GM21825 (cell line): ENCODE measurements around the gene DMTF1.
A peak's percentile ranks its signal among the peaks of the same experiment; 100 is the strongest.

Experiments
- ATAC-seq: cut with Tn5 transposase; IDR thresholded peaks from one replicate; pipeline ENCODE4 v1.9.1; 2021; ENCODE audit warnings: mild to moderate bottlenecking, moderate library complexity; ENCODE audit not compliant: unreplicated experiment

Gene DMTF1

DNA sequence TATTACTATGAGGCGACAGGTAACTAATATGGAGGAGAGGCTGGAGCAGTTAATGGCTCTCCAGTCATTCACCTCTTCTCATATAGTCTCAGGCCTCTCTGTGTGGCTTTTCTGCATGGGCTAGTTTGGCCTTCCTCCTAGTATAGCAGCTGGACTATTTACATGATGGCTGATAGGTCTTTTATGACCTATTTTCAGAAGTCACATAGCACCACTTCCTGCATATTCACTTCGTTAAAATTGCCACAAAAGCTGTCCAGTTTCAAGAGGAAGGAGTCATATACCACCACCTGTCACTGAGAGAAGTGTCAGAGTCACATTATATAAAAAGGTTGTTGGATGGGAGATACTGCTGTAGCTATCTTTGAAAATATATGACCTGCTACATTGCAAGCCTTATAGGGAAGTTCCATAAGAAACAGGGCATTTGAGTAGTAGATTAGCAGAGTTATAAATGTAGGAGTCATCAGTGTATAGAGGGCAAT lies 8.0 kb upstream of the DMTF1 start:
- peak; percentile 95 for ATAC-seq

- ATAC-seq, result no peak
These were observed 5.4 kb upstream of the DMTF1 start for GRCh38 chr7:87146740-87147386.

GRCh38 chr7:87147500-87147899 lies 4.8 kb upstream of the DMTF1 start:
- ATAC-seq, result no peak

- no peak for ATAC-seq
These were observed 3.8 kb upstream of the DMTF1 start for GRCh38 chr7:87148332-87148955.

- ATAC-seq, result no peak
These were observed 1.1 kb upstream of the DMTF1 start for GRCh38 chr7:87151002-87151728.

GRCh38 chr7:87151729-87152111 lies 533 bp upstream of the DMTF1 start:
- peak; percentile 28 for ATAC-seq

DNA sequence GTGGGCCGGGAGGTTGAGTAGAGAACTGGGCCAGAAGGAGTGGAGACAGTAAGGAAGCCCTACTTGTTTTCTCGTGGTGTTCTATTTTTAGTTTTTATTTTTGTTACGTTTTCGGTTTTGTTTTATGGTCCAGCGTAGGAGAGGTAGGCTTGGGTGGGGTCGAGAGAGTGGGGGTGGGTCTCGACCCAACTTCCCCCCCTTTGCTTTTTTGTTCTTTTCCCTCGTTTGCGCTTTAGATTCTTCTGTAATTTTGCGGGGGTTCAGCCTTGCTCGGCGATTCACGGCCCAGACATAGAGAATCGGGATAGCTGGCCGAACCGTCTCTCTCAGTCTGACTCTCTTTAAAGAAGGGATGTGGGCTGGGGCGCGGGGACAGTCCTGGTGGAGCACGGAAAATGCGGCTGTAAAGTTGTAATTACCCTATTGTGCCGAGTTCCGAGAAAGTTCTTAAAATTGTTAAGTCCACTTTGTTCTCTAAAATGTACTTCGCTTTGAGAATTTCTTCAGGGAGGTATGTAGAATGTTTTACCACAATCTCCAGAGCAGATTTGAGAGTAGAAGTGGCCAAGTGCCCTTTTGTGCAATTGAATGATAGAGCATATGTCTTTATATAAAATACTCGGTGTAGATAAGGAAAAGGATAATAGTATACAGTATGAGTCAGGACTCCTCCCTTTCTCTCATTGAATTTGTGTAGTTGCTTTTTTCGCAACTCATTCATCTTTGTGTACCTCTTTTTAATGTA lies 816 bp downstream of the DMTF1 start:
- peak; percentile 12 for ATAC-seq

GRCh38 chr7:87154166-87154565 lies 1.9 kb downstream of the DMTF1 start:
- ATAC-seq, result no peak

DNA sequence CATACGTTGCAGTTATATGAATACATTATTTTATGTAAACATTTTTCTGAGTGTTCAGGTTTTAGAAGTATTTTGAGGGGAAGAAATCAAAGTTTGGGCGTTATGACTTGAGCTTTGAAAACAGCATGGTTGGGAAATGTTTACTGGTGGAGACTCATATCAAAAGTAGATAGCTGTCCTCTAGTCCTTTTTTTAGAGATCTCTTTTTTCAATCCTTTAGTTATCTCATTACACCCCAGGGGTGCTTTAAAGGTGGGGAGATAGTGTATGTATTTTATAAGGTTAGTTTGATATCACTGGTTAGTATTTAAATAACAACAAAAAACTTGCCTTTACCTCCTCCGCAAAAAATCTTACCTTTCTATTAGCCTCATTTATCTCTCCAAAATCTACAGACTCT lies 2.3 kb downstream of the DMTF1 start:
- no peak for ATAC-seq

GRCh38 chr7:87155788-87156187 lies 3.5 kb downstream of the DMTF1 start:
- ATAC-seq, result no peak

GRCh38 chr7:87156709-87157108 lies 4.5 kb downstream of the DMTF1 start:
- no peak for ATAC-seq

GRCh38 chr7:87159538-87159937 lies 7.3 kb downstream of the DMTF1 start:
- ATAC-seq, result no peak

DNA sequence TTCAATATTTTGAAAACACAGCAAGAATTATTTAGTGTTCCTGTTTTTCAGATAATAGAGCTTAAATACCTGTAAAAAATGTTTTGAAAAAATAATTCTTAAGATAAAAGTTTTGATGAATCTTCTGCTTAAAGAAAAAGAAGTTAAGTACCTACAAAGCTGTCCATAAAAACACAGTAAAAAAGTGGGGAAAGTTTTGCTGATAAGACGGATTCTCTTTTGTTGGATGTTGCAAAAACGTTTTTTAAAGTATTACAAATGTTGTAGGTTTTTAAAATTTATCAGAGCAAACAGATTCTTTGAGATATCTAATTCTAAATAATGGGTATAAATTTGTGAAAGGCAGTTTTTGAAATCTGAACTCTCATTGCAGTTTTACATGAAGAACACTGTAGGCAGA lies 12.2 kb downstream of the DMTF1 start:
- ATAC-seq, result no peak

DNA sequence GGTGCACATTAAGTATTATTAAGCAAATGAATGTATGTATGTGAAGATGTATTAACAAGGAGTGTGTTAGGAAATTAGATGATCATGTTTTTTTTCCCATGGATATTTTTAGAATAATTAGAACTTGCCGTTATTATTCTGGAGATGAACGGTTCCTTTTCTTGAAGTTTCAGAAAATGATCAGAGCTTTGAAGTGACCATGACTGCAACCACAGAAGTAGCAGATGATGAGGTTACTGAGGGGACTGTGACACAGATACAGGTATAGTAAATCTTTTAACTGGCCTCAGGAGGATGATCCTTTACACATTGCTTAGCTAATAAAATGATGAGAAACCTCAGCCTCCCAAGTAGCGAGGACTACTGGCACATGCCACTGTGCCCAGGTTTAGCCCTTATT lies 18.6 kb downstream of the DMTF1 start:
- no peak for ATAC-seq

- ATAC-seq, result no peak
These were observed 19.2 kb downstream of the DMTF1 start for GRCh38 chr7:87171282-87171934.

DNA sequence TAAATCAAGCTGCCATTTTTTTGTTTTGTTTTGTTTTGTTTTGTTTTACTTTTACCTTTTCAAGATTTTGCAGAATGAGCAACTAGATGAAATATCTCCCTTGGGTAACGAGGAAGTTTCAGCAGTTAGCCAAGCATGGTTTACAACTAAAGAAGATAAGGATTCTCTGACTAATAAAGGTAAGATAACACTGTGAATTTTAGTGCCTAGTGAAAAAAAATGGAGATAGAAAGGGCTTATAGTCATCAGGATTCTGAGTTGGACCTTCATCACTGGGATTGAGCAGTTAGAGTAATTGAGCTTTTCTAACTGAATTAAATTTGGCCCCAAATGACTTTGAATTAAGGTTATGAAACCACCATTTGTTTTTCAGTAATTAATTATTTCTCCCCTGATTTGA lies 21.2 kb downstream of the DMTF1 start:
- no peak for ATAC-seq

DNA sequence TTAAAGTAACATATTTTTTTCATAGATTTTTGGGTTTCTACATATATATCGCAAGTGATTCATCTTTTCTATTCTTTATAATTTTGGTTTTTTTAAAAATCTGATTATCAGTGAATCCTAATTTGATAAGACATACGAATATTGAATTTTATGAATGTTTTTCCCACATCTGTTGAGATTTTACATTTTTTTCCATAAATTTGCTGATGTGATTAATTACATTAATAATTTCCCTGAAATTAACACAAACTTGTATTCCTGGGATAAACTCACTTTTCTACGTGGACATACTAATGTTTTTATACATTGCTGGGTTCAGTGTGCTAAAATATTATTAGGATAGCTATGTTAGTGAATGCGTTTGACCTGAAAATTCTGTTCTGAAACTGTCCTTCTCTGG lies 26.1 kb downstream of the DMTF1 start:
- ATAC-seq, result no peak

DNA sequence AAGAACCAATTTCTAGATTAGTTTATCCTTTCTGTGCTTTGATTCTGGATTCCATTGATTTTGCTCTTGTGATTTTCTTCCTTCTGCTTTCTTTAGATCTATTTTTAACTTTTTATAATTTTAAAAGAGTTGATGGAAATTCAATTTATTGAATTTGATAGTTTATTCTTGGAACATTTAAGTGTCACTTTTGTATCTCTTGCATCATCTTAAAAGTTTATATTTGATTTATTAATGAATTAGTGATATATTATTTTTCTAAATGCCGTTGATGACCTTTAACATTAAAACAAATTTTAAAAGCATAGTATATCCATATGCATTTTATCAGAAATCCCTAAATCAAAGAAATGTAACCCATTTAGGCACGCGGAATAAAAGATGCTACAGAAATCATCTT lies 26.9 kb downstream of the DMTF1 start:
- ATAC-seq, result no peak

- no peak for ATAC-seq
These were observed 34.9 kb downstream of the DMTF1 start for GRCh38 chr7:87187120-87187519.

DNA sequence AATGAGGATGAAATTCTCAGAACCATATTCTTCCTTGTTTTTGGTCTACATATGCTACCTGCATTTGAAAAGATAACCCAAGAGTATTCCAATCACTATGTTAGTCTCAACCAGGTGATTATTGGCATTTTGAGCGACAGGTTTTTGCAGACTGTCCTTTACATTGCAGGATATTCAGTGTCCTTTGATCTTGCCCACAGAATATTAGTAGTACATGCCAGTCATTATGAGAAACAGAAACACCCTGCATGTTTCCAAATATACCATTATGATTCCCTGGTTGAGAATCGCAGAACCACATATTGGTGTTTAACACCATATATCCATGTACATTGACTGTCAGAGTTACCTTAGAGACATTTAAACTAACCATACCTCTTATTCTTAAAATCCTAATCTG lies 36.7 kb downstream of the DMTF1 start:
- no peak for ATAC-seq

- no peak for ATAC-seq
These were observed 38.5 kb downstream of the DMTF1 start for GRCh38 chr7:87190783-87191182.
